Spleen (tissue), 11 donors: Measurements from ENCODE around the gene DNAJB13. TPM values are rescaled to one million over a fixed set of nuclear protein-coding genes. Genes with fewer than 3 reads are reported as not detected.

Experiments used
- DNase-seq: peaks from one replicate; pipeline ENCODE4 v3.0.0-alpha.2; 2020
- H3K27ac ChIP-seq, 8 donors: fragments of 200-600 bp; sonication (generic) in 7 of 8; 1 replicate in 4 of 8; 2 replicates in 4 of 8; pipeline versions ENCODE4 v1.5.0 to v1.8.0; 2016 to 2021; ENCODE audit warnings: inconsistent platforms in 4 of 8, mild to moderate bottlenecking in 4 of 8, moderate library complexity in 1 of 8
- H3K27me3 ChIP-seq, 7 donors: fragments of 200-600 bp; sonication (generic) in 6 of 7; replicated peaks in 1 of 7; 1 replicate in 4 of 7; 2 replicates in 3 of 7; pipeline versions ENCODE4 v1.5.0 to v1.8.0; 2016 to 2021; ENCODE audit warnings: inconsistent platforms in 3 of 7, mild to moderate bottlenecking in 1 of 7
- H3K36me3 ChIP-seq, 6 donors: fragments of 200-600 bp; sonication (generic) in 5 of 6; 1 replicate in 4 of 6; 2 replicates in 2 of 6; pipeline versions ENCODE4 v1.5.0 to v1.8.0; 2016 to 2021; ENCODE audit warnings: inconsistent platforms in 2 of 6
- H3K4me1 ChIP-seq, 6 donors: fragments of 200-600 bp; sonication (generic) in 5 of 6; 1 replicate in 3 of 6; 2 replicates in 3 of 6; pipeline versions ENCODE4 v1.5.0 to v1.8.0; 2016 to 2021; ENCODE audit warnings: inconsistent platforms in 3 of 6
- H3K4me3 ChIP-seq, 8 donors: fragments of 200-600 bp; sonication (generic) in 7 of 8; 1 replicate in 4 of 8; 2 replicates in 4 of 8; pipeline versions ENCODE4 v1.5.0 to v1.8.0; 2016 to 2021; ENCODE audit warnings: inconsistent platforms in 4 of 8, mild to moderate bottlenecking in 4 of 8, moderate library complexity in 2 of 8
- H3K9me3 ChIP-seq, 8 donors: fragments of 200-600 bp; sonication (generic) in 7 of 8; 1 replicate in 4 of 8; 2 replicates in 4 of 8; pipeline versions ENCODE4 v1.5.0 to v1.8.0; 2016 to 2021; ENCODE audit warnings: inconsistent platforms in 4 of 8
- POLR2A ChIP-seq, 3 donors: fragments of 450-650 bp; IDR thresholded peaks; one replicate each; pipeline ENCODE4 v1.5.1; 2017; ENCODE audit warnings: antibody characterized with exemption in 3 of 3, mild to moderate bottlenecking in 1 of 3
- POLR2AphosphoS5 ChIP-seq, 3 donors: sonication (generic); formaldehyde crosslinking; IDR thresholded peaks; one replicate each; pipeline ENCODE4 v1.5.1; 2017; ENCODE audit warnings: antibody characterized with exemption in 3 of 3
- WGBS, 5 donors: extraction: QIAGEN DNeasy Blood & Tissue Kit in 3 of 5; methylation state at CpG; one replicate each; pipeline versions ENCODE4 v1.1.5 to v1.1.7; 2013 to 2018; 5-methylcytosine and 5-hydroxymethylcytosine counted together
- intact Hi-C: fragments of 100-400 bp; cut with DNase I; formaldehyde crosslinking; loops from one replicate; pipeline ENCODE4 v1.15.0; 2023; ENCODE audit warnings: low total_unique reads
- polyA plus RNA-seq, 3 donors: library from polyadenylated mRNA; stranded (reverse); fragments of 200-250 nt; gene quantifications; one replicate each; pipeline ENCODE4 v1.2.1, GENCODE V29; 2013
- total RNA-seq, 7 donors: library from RNA; depleted of rRNA in 3 of 7; stranded (reverse); fragments of >200 nt in 3 of 7; fragmentation: NEBNext Ultra II Directional in 4 of 7; extraction: Animal tissue kit (Norgen Biotek cat#: 25700) in 4 of 7; gene quantifications; one replicate each; pipeline versions ENCODE4 v1.1.0 to v1.2.1, GENCODE V29; 2016 to 2021
- TF ChIP-seq, protein P1 (sequence below), 11 experiments: fragments of 200-600 bp in 7 of 11; fragments of 450-650 bp in 4 of 11; sonication (generic) in 4 of 11; IDR thresholded peaks in 8 of 11; conservative IDR thresholded peaks in 3 of 11; 1 replicate in 7 of 11; 2 replicates in 4 of 11; pipeline versions ENCODE4 v1.4.0 to v1.8.0; 2016 to 2021; ENCODE audit warnings: antibody characterized with exemption in 11 of 11, inconsistent platforms in 4 of 11, mild to moderate bottlenecking in 1 of 11
- donor health status: healthy with polysubstance abuse.
- donor health status: DM: no; HTN: no; CAD: no; lungs with moderate emphysema.
- donor health status: DM: no; HTN: no; CAD: no.
- donor health status: Bipolar disorder and iron deficiency.
- donor health status: healthy.
- donor health status: DM: no; HTN: no; CAD: no.
- donor health status: DM: yes; HTN: yes; CAD: no.

Gene DNAJB13
- total and polyA plus RNA-seq, 10 donors = 0.04 to 0.32 (median 0.06) TPM; not detected in 7

DNA sequence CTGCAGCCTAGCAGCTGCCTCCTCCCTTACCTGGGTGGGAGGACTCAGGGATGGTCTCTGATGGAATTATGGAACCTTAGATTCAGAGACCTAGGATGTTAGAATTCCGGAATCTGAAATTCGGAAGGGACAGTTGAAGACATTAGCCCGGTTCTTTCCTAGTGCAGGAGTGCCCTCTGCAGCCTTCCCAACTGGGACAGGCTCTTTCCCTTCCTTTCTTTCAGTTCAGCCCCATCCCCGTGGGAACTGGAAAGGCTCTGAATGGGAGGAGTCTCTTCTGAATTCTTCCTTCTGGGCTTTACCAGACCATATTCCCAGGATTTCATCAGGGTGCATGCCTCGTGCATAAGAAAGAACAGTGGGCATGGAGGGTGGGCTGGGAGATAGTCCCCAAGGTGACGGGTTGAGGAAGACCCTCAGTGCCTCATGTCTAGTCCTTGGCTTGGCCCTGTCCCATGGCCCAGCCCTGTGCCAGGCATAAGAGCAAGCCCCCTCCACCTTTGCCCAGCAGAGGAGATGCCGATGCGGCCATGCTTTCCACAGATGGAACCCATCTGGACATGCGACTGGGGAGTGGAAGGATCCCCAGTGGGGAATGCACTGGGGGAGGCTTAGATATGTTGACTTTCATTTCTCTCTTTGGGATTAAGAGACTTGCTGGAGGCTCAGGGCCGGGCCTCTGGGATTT, 14.4 kb downstream of the DNAJB13 start:
- H3K4me1 ChIP-seq = peaks cover 0 to 43% (median 19%) of the 10 kb centered on the region in 6 donors
- no peak overlapping the region for H3K4me3 ChIP-seq
- no peaks in the 10 kb centered on the region for H3K9me3 ChIP-seq
- DNase-seq = no peak
- no peaks in the 10 kb centered on the region for H3K27me3 ChIP-seq
- 71 to 82% (median 76%) methylated on average over 10 of the region's 10 CpGs for WGBS, 5 donors
- intact Hi-C loops = loop anchor here (10.0 kb wide), 1 partner anchor 210 kb away; the partner anchor contains the start of genes C2CD3 and PPME1
- no peaks in the 10 kb centered on the region for H3K36me3 ChIP-seq
- H3K27ac ChIP-seq = no peak overlapping the region
- TF ChIP-seq, protein P1, sequence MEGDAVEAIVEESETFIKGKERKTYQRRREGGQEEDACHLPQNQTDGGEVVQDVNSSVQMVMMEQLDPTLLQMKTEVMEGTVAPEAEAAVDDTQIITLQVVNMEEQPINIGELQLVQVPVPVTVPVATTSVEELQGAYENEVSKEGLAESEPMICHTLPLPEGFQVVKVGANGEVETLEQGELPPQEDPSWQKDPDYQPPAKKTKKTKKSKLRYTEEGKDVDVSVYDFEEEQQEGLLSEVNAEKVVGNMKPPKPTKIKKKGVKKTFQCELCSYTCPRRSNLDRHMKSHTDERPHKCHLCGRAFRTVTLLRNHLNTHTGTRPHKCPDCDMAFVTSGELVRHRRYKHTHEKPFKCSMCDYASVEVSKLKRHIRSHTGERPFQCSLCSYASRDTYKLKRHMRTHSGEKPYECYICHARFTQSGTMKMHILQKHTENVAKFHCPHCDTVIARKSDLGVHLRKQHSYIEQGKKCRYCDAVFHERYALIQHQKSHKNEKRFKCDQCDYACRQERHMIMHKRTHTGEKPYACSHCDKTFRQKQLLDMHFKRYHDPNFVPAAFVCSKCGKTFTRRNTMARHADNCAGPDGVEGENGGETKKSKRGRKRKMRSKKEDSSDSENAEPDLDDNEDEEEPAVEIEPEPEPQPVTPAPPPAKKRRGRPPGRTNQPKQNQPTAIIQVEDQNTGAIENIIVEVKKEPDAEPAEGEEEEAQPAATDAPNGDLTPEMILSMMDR (IDR thresholded peaks at IDR 0.05 in 8 of 11, conservative IDR thresholded peaks at IDR 0.05 in 3 of 11) = no peak
- TF ChIP-seq POLR2AphosphoS5 (IDR thresholded peaks at IDR 0.05) (no peak), POLR2A (IDR thresholded peaks at IDR 0.05) (no peak)

DNA sequence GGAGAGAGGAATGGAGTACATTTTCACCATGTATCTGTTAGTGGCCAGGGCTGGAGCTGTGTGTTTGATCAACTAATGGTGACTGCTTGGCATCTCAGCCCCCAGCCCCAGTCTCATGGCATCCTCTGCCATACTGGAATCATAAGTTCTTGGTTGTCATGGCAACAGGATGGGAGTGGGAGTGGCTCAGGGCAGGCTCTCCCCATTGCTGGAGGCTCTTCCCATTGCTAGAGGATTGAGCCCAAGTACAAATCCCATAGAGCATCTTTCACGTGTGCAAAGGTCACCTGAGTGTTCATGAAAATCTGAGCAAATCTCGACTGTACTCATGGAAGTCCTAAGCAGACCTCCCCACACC, 14.9 kb downstream of the DNAJB13 start:
- Histone ChIP-seq H3K9me3 (no peaks in the 10 kb centered on the region), H3K27me3 (no peaks in the 10 kb centered on the region), H3K4me3 (no peak overlapping the region), H3K36me3 (no peaks in the 10 kb centered on the region), H3K27ac (no peak overlapping the region), H3K4me1 (peaks cover 0 to 48% (median 23%) of the 10 kb centered on the region in 6 donors)
- TF ChIP-seq POLR2A (IDR thresholded peaks at IDR 0.05) = no peak
- TF ChIP-seq, protein P1 (IDR thresholded peaks at IDR 0.05 in 8 of 11, conservative IDR thresholded peaks at IDR 0.05 in 3 of 11) = no peak
- no peak for TF ChIP-seq POLR2AphosphoS5 (IDR thresholded peaks at IDR 0.05)
- intact Hi-C loops = loop anchor here (10.0 kb wide), 1 partner anchor 209 kb away; the partner anchor contains the start of genes C2CD3 and PPME1
- no peak for DNase-seq
- 64 to 85% (median 67%) methylated on average over 2 of the region's 2 CpGs for WGBS, 5 donors

DNA sequence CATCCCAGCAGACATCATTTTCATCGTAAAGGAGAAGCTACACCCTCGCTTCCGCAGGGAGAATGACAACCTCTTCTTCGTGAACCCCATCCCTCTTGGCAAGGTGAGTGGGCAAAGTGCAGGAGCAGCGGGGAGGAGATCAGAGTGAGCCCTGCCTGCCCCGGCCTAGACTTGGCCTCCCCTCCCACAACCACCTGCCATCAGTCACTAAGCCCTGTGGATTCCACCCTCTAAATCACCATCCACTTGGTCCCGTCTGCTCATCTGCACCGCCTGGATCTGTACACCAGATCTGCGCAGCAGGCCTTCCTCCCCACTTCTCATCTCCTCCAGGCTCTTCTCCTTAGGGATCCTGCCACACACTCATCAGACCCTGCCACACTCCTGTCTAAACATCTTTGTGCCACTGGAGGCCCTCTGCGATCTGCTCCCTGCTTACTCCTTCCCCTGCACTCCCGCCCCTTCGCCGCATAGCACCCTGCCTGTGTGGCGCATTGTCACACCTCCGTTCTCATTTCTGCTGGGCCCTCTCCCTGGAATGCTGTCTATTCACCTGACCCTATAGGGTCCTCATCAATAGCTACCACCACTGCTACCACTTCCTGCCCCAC, 17.6 kb downstream of the DNAJB13 start:
- no peaks in the 10 kb centered on the region for H3K9me3 ChIP-seq
- peak; percentile 70 for DNase-seq
- 86 to 95% (median 94%) methylated on average over 15 of the region's 15 CpGs for WGBS, 5 donors
- peak overlapping the region in 1 of 8 donors; percentile 97 for H3K27ac ChIP-seq
- peaks cover 3 to 75% (median 43%) of the 10 kb centered on the region in 6 donors for H3K4me1 ChIP-seq
- TF ChIP-seq POLR2AphosphoS5 (IDR thresholded peaks at IDR 0.05) = peak; percentile 34 to 70 (median 60)
- TF ChIP-seq, protein P1 (IDR thresholded peaks at IDR 0.05 in 8 of 11, conservative IDR thresholded peaks at IDR 0.05 in 3 of 11) = no peak
- H3K27me3 ChIP-seq = no peaks in the 10 kb centered on the region
- intact Hi-C loops = loop anchor here (10.0 kb wide), 1 partner anchor 206 kb away; the partner anchor contains the start of genes C2CD3 and PPME1
- H3K36me3 ChIP-seq = peaks cover 0 to 7% (median 0%) of the 10 kb centered on the region in 6 donors
- H3K4me3 ChIP-seq = no peak overlapping the region

DNA sequence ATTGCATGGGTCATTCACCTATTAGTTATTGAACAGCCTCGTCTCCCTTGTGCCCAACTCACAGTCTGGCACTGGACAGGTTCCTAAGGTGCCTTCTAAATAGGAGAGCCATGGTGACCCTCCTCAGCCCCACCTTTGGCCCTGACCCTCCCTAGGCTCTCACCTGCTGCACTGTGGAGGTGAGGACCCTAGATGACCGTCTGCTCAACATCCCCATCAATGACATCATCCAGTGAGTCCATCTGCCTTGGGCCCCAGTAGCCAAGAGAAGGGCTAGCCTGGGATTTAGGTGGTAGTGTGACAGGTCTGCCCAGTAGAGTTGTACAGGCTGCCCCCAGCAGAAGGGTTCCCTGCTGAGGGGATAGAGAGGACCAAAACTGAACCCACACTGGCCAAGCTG, 18.3 kb downstream of the DNAJB13 start:
- TF ChIP-seq POLR2A (IDR thresholded peaks at IDR 0.05) = no peak
- peak in 2 of 3 donors; percentile 42 to 50 for TF ChIP-seq POLR2AphosphoS5 (IDR thresholded peaks at IDR 0.05)

More for the DNA sequence above, 18.3 kb downstream of the DNAJB13 start:
- peaks cover 0 to 13% (median 1%) of the 10 kb centered on the region in 6 donors for H3K36me3 ChIP-seq
- intact Hi-C loops = loop anchor here (10.0 kb wide), 1 partner anchor 206 kb away; the partner anchor contains the start of genes C2CD3 and PPME1
- no peaks in the 10 kb centered on the region for H3K9me3 ChIP-seq
- DNase-seq = peak; percentile 38
- H3K4me1 ChIP-seq = peaks cover 9 to 80% (median 49%) of the 10 kb centered on the region in 6 donors
- H3K27ac ChIP-seq = peak overlapping the region in 4 of 8 donors; percentile 24 to 97 (median 60)
- 69 to 82% (median 78%) methylated on average over 2 of the region's 2 CpGs for WGBS, 5 donors
- no peak overlapping the region for H3K4me3 ChIP-seq
- no peaks in the 10 kb centered on the region for H3K27me3 ChIP-seq
